Coronary artery (tissue), 2 donors: ENCODE results near the gene LSM14A.

Experiments
- DNase-seq: peaks from one replicate; pipeline ENCODE4 v3.0.0-alpha.2; 2017; ENCODE audit warnings: low spot score
- H3K27ac ChIP-seq, 2 donors: fragments of 200-600 bp; sonication (generic); one replicate each; pipeline ENCODE4 v1.5.1; 2016 to 2019
- H3K4me3 ChIP-seq: fragments of 200-600 bp; sonication (generic); 2 replicates; pipeline ENCODE4 v1.5.1; 2016; ENCODE audit warnings: mild to moderate bottlenecking, moderate library complexity
- TF ChIP-seq, protein P1 (sequence below): fragments of 200-600 bp; sonication (generic); IDR thresholded peaks from one replicate; pipeline ENCODE4 v1.5.1; 2019; ENCODE audit warnings: antibody characterized with exemption

LSM14A gene

DNA sequence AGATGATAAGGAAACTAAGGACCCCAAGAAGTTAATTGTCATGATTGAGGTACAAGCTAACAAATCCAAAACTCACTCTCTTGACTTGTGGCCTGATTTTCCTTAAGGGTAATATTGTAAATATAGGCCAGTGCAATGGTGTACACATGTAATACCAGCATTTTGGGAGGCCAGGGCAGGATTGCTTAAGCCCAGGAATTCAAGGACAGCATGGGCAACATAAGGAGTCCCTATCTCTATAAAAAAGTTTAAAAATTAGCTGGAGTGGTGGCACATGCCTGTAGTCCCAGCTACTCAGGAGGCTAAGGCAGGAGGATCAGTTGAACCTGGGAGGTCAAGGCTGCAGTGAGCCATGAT, 53.3 kb downstream of the LSM14A start:
- H3K27ac ChIP-seq: no peak overlapping the region
- DNase-seq: no peak
- TF ChIP-seq, protein P1, sequence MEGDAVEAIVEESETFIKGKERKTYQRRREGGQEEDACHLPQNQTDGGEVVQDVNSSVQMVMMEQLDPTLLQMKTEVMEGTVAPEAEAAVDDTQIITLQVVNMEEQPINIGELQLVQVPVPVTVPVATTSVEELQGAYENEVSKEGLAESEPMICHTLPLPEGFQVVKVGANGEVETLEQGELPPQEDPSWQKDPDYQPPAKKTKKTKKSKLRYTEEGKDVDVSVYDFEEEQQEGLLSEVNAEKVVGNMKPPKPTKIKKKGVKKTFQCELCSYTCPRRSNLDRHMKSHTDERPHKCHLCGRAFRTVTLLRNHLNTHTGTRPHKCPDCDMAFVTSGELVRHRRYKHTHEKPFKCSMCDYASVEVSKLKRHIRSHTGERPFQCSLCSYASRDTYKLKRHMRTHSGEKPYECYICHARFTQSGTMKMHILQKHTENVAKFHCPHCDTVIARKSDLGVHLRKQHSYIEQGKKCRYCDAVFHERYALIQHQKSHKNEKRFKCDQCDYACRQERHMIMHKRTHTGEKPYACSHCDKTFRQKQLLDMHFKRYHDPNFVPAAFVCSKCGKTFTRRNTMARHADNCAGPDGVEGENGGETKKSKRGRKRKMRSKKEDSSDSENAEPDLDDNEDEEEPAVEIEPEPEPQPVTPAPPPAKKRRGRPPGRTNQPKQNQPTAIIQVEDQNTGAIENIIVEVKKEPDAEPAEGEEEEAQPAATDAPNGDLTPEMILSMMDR: no peak

DNA sequence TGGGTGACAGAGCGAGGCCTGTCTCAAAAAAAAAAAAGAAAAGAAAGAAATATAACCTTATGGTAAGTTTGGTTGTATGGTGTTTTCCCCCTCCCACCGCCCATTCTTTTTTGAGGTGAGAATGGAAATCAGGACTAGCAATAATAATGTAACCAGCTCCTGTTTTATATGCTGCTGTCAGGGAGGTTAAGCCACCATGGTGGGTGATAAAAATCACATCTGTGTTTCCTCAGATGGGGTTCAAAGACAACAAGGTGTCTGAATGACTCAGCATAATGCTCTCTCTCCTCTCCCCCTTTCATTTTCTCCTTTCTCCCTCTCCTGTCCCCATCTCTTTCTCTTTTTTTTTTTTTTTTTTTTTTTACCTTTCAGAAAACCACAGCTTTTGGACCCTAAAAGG, 53.7 kb downstream of the LSM14A start:
- no peak for DNase-seq
- H3K27ac ChIP-seq: no peak overlapping the region
- TF ChIP-seq, protein P1: no peak
- no peak overlapping the region for H3K4me3 ChIP-seq

More for the DNA sequence above, 53.3 kb downstream of the LSM14A start:
- H3K4me3 ChIP-seq: no peak overlapping the region

DNA sequence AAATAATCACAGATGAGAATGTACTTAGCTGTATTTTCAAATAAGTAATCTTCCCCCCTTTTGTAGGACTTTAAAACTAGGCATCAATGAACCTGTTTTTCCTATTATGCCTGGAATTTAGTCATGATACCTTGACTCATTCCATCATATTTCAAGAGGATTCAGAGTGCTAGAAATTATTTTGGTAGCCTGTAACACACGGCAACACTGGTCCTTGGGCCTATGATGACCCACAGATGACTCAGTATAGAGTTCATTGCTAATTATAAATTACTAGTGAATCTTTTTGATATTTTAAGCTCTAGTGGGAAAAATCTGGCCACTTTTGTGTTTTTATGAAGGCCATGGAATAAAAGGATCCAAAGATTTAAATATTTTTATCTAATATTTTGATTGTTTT, 56.0 kb downstream of the LSM14A start:
- no peak for DNase-seq
- H3K4me3 ChIP-seq: no peak overlapping the region
- TF ChIP-seq, protein P1: no peak
- H3K27ac ChIP-seq: no peak overlapping the region

DNA sequence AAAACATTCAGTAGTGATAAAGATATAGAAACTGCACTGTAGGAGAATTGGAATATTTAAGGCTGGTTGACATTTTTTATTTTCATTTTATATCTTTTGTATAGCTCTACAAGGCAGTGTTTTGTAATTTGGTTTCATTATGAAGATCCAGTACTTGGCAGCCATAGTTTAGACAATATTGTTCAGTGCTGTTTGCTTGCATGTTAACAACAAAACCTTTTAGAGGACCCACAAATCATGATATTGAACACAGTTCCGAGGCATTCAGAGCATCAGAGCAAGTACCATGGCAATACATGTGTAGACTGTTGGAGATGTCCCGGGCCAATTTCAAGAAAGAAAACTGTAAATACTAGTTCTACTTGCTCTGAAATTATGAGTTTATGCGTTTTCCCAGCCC, 56.5 kb downstream of the LSM14A start:
- Histone ChIP-seq H3K27ac (no peak overlapping the region), H3K4me3 (no peak overlapping the region)
- no peak for DNase-seq

DNA sequence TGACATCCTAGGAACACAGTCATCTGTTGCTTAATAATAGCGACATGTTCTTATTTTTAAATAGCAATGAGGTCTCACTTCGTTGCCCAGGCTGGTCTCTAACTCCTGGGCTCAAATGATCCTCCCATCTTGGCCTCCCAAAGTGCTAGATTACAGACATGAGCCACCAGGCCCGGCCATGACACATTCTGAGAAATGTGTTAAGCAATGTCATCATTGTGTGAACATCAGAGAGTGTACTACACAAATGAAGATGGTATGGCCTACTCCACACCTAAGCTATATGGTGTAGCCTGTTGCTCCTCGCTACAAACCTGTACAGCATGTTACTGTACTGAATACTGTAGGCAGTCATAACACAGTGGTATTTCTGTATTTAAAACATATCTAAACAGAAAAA, 57.4 kb downstream of the LSM14A start:
- Histone ChIP-seq H3K4me3 (no peak overlapping the region), H3K27ac (no peak overlapping the region)
- TF ChIP-seq, protein P1: no peak
- DNase-seq: no peak

More for the DNA sequence above, 56.5 kb downstream of the LSM14A start:
- TF ChIP-seq, protein P1: no peak

DNA sequence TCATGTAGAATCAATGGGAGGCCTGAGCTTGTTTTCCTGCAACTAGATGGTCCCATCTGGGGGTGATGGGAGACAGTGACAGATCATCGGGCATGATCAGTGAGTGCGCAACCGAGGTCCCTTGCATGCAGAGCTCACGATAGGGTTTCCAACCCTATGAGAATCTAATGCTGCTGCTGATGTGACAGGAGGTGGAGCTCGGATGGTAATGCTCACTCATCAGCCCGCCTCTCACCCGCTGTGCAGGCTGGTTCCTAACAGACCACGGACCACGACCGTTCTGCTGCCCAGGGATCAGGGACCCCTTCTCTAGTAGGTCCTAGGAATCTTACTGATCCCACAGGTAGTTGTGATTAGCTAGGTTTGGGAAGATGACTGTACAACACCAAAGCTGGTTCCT, 58.5 kb downstream of the LSM14A start:
- Histone ChIP-seq H3K4me3 (no peak overlapping the region), H3K27ac (no peak overlapping the region)
- TF ChIP-seq, protein P1: no peak
- DNase-seq: no peak

DNA sequence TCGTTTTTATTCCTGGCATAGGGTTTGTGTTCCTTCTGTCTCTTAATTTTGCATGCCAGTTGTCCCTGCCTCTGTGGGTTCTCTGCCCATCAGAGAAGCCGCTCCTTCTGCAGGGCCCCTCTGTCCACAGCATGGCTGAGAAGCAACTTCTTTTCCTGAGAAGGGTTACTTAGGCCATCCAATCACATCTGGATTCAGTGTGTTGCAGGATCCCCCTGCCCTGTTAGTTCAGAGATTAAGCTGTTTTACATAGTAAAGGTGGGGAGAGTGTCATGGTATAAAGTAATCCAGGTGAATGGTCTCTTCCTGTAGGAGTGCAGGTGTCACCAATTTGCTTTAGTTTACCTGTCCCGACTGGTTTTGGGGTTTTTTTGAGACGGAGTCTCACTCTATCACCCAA, 59.1 kb downstream of the LSM14A start:
- no peak overlapping the region for H3K27ac ChIP-seq
- TF ChIP-seq, protein P1: no peak
- DNase-seq: no peak
- no peak overlapping the region for H3K4me3 ChIP-seq
